ENCODE results near the gene EBLN1. TPM values are rescaled to one million over a fixed set of nuclear protein-coding genes. Genes with fewer than 3 reads are reported as not detected.

The EBLN1 gene
- polyA plus RNA-seq, 1 donor (not counting 4 experiments of a cell fraction or from before 2014, with no cell fraction given) = not detected

DNA sequence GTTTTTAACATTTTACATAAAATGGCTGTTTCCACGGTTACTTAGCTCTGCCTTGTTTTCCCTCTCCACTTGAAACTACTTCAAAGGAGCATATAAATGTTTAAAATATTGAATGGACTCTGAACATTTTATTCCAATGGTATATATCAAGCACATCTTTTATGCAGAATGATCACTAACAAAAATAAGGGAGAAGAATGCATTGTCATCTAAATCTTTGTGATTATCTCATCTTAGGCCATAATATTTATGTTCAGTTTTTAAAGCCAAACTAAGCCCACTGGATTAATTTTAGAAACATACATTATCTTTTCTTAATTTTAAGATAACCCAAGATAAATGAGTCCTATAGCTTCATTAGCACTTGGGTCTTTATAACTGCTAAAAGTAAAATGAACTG lies 13.4 kb upstream of the EBLN1 start:
- Histone ChIP-seq H3K4me3 (ENCODE audit: control insufficient read depth in 2 of 3, extremely low read depth in 1 of 3, insufficient read depth in 2 of 3, low read depth in 1 of 3, low read length in 3 of 3) (no peak overlapping the region), H3K4me2 (ENCODE audit: control insufficient read depth, extremely low read depth, insufficient read depth, low read depth, low read length) (no peak overlapping the region)
- no peak for FAIRE-seq

DNA sequence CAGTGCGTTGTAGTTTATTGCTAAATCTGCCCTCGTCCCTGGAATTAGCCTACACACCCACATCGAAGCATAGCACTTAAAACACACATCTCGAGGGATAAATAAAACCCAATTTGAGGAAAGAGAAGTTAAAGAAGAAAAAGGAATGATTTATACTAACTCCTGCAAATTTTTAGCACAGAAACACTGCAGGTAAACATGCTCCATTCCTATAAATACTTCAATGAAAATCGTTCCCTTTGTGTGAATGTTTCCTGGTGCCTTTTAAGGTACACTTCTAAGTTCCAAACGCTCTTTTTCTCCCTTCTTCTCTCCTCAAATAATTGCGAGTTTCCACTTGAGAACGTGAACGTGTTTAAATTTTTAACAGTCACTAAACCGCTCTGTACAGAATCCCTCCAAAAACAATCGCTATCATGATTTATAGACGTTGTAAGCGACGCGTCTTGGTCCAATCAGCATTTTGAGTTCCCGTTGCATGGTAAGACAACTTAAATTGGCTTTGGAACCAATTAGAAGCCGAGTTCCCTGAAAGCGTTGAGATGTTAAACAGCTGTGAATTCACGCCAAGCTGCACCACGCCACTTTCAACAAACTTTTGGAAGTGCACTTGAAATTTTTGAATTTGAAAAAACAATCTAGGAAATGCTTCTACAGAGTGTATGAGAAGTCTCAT lies 12.5 kb upstream of the EBLN1 start:
- DNase-seq (ENCODE audit: low read depth, low spot score) = no peak
- Histone ChIP-seq H3K27ac (ENCODE audit: control insufficient read depth, insufficient read depth, low read length) (peak overlapping the region; percentile 27), H2AFZ (ENCODE audit: control insufficient read depth, low read length) (peak overlapping the region; percentile 96), H3K9me1 (ENCODE audit: control insufficient read depth, extremely low read depth, insufficient read depth, low read length) (no peaks in the 10 kb centered on the region), H3K9me3 (ENCODE audit: control insufficient read depth, low read depth, low read length) (no peaks in the 10 kb centered on the region), H3K27me3 (ENCODE audit: control insufficient read depth, extremely low read depth, insufficient read depth, low read length) (no peaks in the 10 kb centered on the region), H3K36me3 (ENCODE audit: control insufficient read depth in 2 of 2, extremely low read depth in 1 of 2, insufficient read depth in 2 of 2, low read length in 2 of 2) (no peaks in the 10 kb centered on the region), H3K4me2 (ENCODE audit: control insufficient read depth, extremely low read depth, insufficient read depth, low read depth, low read length) (peak overlapping the region; percentile 87), H3K4me3 (ENCODE audit: control insufficient read depth in 2 of 3, extremely low read depth in 1 of 3, insufficient read depth in 2 of 3, low read depth in 1 of 3, low read length in 3 of 3) (peak overlapping the region; percentile 49 to 91 (median 86)), H4K20me1 (ENCODE audit: control insufficient read depth, extremely low read depth, insufficient read depth, low read length) (no peaks in the 10 kb centered on the region), H3K79me2 (ENCODE audit: control insufficient read depth, insufficient read depth, low read length) (no peaks in the 10 kb centered on the region), H3K9ac (ENCODE audit: control insufficient read depth, extremely low read depth, insufficient read depth, low read length) (peak overlapping the region; percentile 59), H3K4me1 (ENCODE audit: control insufficient read depth, extremely low read depth, insufficient read depth, low read length) (peaks cover 4% of the 10 kb centered on the region)
- peak; percentile 67 for FAIRE-seq
- dilution Hi-C loops (cut with MboI; ENCODE audit: extremely low pct_ligation_motif_present, low sequenced_read_pairs) = no loop called here
- no peak for TF ChIP-seq EZH2 (IDR thresholded peaks at IDR 0.05; ENCODE audit: low read length)
- TF ChIP-seq, protein P1, sequence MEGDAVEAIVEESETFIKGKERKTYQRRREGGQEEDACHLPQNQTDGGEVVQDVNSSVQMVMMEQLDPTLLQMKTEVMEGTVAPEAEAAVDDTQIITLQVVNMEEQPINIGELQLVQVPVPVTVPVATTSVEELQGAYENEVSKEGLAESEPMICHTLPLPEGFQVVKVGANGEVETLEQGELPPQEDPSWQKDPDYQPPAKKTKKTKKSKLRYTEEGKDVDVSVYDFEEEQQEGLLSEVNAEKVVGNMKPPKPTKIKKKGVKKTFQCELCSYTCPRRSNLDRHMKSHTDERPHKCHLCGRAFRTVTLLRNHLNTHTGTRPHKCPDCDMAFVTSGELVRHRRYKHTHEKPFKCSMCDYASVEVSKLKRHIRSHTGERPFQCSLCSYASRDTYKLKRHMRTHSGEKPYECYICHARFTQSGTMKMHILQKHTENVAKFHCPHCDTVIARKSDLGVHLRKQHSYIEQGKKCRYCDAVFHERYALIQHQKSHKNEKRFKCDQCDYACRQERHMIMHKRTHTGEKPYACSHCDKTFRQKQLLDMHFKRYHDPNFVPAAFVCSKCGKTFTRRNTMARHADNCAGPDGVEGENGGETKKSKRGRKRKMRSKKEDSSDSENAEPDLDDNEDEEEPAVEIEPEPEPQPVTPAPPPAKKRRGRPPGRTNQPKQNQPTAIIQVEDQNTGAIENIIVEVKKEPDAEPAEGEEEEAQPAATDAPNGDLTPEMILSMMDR (optimal IDR thresholded peaks at IDR 0.05 in 1 of 3, IDR thresholded peaks at IDR 0.05 in 1 of 3, conservative IDR thresholded peaks at IDR 0.05 in 1 of 3; ENCODE audit: extremely low read depth in 1 of 3, insufficient read depth in 2 of 3, low read length in 3 of 3) = no peak

More for the DNA sequence above, 13.4 kb upstream of the EBLN1 start:
- H3K27ac ChIP-seq (ENCODE audit: control insufficient read depth, insufficient read depth, low read length) = no peak overlapping the region
- no peaks in the 10 kb centered on the region for H3K9me1 ChIP-seq (ENCODE audit: control insufficient read depth, extremely low read depth, insufficient read depth, low read length)
- dilution Hi-C loops (cut with MboI; ENCODE audit: extremely low pct_ligation_motif_present, low sequenced_read_pairs) = no loop called here
- no peak for DNase-seq (ENCODE audit: low read depth, low spot score)
- TF ChIP-seq, protein P1 (optimal IDR thresholded peaks at IDR 0.05 in 1 of 3, IDR thresholded peaks at IDR 0.05 in 1 of 3, conservative IDR thresholded peaks at IDR 0.05 in 1 of 3; ENCODE audit: extremely low read depth in 1 of 3, insufficient read depth in 2 of 3, low read length in 3 of 3) = no peak
- no peak for TF ChIP-seq EZH2 (IDR thresholded peaks at IDR 0.05; ENCODE audit: low read length)
- H4K20me1 ChIP-seq (ENCODE audit: control insufficient read depth, extremely low read depth, insufficient read depth, low read length) = no peaks in the 10 kb centered on the region
- no peaks in the 10 kb centered on the region for H3K36me3 ChIP-seq (ENCODE audit: control insufficient read depth in 2 of 2, extremely low read depth in 1 of 2, insufficient read depth in 2 of 2, low read length in 2 of 2)
- H3K4me1 ChIP-seq (ENCODE audit: control insufficient read depth, extremely low read depth, insufficient read depth, low read length) = peaks cover 4% of the 10 kb centered on the region
- H3K9ac ChIP-seq (ENCODE audit: control insufficient read depth, extremely low read depth, insufficient read depth, low read length) = no peak overlapping the region
- H3K27me3 ChIP-seq (ENCODE audit: control insufficient read depth, extremely low read depth, insufficient read depth, low read length) = no peaks in the 10 kb centered on the region
- H3K79me2 ChIP-seq (ENCODE audit: control insufficient read depth, insufficient read depth, low read length) = no peaks in the 10 kb centered on the region
- no peak overlapping the region for H2AFZ ChIP-seq (ENCODE audit: control insufficient read depth, low read length)
- no peaks in the 10 kb centered on the region for H3K9me3 ChIP-seq (ENCODE audit: control insufficient read depth, low read depth, low read length)
